DMS 273 treated with DMSO at 0.1 percent for 48 hours (cell line): ENCODE data around the gene ENTPD5.

Source experiments
- DNase-seq: peaks from one replicate; lab custom pipeline; 2025; lab: John Stamatoyannopoulos, UW

ENTPD5 gene, protein sequence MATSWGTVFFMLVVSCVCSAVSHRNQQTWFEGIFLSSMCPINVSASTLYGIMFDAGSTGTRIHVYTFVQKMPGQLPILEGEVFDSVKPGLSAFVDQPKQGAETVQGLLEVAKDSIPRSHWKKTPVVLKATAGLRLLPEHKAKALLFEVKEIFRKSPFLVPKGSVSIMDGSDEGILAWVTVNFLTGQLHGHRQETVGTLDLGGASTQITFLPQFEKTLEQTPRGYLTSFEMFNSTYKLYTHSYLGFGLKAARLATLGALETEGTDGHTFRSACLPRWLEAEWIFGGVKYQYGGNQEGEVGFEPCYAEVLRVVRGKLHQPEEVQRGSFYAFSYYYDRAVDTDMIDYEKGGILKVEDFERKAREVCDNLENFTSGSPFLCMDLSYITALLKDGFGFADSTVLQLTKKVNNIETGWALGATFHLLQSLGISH

DNA sequence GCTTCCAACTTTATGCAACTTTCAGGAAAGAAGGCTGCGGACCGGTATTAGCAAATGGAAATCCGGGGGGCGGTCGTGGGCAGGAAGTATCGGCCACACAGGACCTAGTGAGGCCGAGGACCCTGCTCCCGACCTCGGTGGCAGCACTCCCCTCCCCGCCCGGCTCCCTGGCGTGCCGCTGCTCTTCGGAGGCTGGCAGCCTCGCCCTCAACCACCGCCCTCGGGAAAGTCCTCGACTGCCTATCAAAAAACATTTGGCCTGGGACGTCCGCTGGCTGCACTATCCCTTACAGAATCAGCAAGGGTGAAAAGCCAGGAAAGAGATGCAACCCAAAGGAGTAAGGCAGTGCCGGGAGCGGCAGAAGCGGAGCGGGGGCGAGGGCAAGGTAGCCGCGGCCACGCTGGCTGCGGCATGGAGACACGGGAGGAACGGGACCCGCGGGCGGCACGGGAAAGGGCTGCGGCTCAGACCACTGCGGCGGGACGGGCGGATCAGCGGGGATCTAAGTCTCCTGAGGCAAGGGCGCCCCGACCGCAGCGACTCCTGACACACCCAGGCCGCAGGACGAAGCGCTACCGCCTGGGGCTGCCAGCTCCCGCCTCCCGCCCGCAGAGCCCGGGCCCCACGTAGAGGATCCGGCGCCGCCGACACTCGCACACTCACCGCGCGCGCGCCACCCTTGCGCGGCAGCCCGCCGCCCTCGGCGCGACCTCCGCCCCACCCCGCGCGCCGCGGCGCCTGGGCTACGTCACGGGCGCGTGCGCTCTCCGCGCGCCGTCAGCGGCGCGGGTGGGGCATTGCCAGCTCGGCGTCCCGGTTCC lies at the start of gene ENTPD5, which contains the start of gene BBOF1:
Gene ENTPD5 (minus strand): TSS at position 703 of the 822 bp plus-strand sequence. CDS start 31,186 bp downstream, outside the sequence.
Gene BBOF1 (plus strand): TSS at position 764 of the 822 bp plus-strand sequence. CDS start 130 bp downstream, outside the sequence.
- DNase-seq: peak; percentile 38

DNA sequence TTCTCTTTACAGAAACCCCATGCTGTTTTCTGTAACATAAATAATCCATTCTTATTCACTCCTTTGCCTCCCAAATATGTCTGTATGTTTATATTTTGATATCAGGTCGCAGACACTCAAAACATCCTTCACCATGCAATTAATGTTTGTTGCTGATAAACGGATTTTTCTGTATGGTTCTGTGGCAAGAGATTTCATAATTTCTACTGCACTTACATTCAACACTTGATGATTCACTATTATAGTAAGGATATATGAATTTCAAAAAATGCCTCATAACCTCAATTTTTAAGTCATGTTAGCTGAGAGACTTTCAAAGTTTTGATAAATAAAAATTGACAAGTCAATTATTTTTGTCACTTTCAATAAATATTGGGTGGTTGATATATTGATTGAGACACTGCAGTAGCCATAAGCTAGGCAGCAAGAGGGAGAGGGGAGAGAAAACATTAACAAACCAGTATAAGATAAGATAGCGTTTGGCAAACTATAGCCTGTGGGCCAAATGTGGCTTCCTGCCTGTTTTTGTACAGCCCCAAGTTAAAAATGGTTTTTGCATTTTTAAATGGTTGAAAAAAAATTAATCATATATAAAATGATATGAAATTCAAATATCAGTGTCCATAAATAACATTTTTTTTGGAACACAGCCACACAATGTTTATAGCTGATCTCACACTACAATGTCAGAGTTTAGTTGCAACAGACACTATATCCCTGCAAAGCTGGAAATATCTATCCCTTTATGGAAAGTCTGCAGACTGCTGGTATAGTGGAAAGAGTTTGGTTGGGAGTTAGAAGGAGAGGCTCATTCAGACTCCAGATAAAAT lies 46.9 kb upstream of the ENTPD5 start:
- DNase-seq: no peak

DNA sequence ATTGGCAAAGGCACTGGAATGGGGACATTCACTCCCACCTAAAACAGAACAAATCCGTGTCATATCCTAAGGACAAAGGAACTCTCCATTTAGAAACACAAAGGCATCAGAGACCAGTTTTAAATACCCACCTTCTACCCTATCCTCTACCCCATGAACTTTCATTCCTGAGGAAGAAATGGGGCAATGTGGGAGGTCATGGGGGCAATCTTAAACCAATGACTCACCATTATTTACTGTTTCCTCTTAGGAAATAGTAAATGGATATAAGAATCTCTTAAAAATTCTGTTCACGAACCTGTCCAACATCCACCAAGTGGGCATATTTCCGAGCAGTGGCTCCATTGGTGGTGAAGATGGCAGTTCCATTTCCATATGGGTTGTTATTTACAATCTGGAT lies 45.8 kb upstream of the ENTPD5 start:
- DNase-seq: no peak

DNA sequence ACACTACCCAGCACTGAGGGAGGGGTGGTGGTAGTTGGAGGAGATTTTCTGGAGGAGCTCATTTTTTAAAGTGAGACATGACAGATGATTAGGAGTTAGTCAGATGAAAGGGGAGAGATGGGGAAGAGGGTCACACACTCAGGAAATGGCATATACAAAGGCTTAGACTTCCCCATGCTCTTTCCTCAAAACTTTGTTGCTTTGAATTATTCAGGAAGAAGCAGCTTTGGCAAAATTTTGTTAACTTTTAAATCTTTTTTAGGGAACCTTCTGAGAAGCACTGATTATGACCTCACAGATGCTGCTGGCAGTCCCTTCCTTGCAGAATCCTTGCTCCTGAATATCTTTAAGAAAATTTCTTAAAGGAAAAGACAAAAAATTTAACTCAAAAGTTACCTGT lies 45.3 kb upstream of the ENTPD5 start:
- no peak for DNase-seq

DNA sequence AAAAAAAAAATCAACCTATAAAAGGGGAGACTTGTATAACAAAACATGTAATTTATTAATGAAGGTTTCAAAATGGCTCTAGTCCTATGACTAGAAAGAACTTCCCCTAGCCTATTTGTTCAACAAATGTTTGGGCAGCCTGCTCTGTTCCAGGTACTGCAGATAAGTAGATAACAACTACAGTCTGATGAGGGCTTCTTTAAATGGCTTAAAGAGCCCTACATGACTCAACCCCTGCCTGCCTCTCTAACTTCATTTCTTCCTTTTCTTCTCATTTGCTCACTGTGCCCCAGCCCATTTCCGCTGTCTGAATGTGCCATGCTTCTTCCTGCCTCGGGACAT lies 43.7 kb upstream of the ENTPD5 start:
- no peak for DNase-seq

DNA sequence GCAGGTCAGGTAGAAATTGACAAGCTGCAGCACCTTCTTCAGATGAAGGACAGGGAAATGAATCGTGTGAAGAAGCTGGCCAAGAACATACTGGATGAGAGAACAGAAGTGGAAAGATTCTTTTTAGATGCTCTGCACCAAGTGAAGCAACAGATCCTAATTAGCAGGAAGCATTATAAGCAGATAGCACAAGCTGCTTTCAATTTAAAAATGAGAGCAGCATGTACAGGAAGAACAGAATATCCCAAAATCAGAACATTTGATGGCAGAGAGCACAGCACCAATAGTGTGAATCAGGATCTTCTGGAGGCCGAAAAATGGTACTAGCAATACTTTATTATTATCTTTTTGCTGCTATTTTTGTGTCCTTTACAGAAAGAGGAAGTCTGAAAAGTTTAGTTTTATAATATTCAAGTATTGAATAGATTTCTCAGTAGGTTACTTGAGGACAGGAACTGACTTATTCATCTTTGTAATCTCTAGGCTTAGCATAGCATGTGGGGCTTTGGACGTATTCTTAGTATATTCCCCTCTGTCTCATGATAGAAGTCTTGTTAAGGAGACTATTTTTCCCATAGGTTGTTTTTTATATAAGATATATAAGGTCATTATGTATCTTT lies 30.9 kb upstream of the ENTPD5 start:
- no peak for DNase-seq

DNA sequence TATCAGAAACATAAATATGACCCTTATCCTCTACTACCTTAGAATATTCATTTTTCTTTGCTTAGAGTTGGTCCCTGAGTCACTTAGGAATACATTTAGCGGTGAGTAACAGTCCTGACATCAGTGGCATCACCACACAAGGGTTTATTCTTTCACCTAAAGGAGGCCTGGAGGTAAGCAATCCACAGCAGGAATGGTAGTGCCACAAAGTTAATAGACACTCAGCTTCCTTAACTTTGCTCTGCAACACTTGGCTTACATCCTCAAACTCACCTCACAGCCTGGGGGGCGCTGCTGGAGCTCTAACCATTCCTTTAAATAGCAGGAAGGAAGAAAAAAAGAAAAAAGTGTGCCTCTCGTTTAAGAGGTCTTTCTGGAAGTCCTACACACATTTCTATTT lies 29.2 kb upstream of the ENTPD5 start:
- no peak for DNase-seq

DNA sequence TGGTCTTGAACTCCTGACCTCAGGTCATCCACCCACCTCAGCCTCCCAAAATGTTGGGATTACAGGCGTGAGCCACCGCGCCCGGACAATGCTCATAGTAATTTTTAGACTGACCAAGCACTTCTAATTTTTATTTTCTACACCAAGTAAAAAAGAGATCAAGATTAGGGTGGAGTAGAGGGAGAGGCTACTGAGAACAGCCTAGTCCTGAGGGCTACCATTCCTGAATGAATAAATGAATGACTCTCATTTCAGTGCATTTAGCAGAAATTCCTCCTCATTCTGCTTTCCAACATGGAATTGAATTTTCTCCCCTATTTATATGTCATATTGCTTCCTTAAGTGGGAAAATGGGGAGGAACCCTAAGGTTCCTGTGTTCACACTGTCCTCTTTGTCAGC lies 26.4 kb upstream of the ENTPD5 start:
- no peak for DNase-seq

DNA sequence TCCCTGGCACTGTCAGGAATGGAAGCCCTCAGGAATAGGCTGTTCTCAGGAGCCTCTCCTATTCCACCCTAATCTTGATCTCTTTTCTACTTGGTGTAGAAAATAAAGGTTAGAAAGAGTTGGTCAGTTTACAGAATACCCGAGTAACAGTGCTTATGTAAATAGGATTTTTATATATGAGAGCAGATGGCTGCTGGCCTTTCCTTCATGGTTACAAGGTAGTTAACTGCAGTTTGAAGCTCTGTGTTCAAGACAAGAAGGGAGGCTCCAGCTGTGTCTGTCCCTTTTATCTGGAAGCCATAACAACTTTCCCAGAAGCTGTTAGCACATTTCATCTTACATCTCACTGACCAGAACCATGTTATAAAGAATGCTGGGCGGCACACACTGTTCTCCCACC lies 23.2 kb upstream of the ENTPD5 start:
- DNase-seq: no peak

DNA sequence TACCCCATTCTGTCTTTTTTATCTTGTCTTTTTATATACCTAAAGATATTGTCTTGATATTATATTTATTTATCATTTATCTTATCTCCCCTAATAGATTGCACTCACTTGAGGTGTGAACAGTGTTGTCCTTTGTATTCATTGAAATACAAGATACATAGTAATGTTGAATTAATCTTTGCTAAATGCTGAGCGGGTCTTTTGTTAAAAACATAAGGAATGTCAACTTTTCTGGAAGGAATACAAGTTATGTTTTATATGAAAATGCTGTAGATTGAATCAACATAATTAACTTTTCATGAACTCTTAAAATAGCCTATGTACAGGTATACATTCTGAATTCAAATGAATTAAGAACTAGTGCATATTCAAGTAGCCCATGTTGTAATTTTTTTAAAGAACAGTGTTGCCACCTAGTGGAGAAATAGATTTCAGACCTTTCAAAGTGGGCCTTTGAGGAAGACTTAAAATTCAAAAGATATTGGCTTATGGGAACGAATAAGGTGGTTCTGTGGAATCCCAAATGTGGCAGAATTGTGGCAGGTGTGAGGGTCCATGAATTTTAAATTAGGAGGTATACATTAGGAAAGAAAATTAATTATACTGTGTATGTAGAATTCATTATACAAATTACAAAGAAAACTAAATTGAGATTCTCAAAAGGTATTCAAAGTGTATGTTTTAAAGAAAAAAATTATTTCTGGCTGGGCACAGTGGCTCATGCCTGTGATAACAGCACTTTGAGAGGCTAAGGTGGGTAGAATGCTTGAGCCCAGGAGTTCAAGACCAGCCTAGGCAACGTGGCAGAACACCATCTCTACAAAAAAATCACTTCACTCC lies 19.2 kb upstream of the ENTPD5 start:
- DNase-seq: peak; percentile 32

DNA sequence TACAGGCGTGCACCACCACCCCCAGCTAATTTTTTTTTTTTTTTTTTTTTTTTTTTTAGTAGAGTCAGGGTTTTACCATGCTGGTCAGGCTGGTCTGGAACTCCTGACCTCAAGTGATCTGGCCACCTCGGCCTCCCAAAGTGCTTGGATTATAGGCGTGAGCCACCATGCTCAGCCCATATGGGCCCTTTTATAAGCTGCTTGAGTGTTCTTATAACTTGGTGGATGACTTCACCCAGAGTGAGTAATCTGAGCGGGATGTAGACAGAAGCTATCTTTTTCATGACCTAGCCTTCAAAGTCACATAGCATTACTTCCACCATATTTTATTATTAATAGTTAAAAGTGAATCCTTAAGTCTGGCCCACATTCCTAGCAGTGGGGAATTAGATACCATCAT lies 16.5 kb upstream of the ENTPD5 start:
- DNase-seq: no peak

DNA sequence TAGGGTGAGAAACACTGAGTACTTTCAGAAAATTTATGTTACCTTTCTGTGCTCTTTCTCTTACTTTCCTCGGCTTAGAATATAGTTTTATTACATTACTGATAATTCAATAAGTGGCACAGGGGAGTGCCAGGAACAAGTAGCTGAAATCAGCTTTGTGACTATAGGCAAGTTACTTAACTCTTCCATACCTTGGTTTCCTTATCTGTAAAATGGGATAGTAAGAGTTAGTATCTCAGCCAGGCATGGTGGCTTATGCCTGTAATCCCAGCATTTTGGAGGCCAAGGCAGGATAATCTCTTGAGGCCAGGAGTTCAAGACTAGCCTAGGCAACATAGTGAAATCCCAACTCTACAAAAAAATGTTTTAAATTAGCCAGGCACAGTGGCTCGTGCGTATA lies 15.5 kb upstream of the ENTPD5 start:
- DNase-seq: no peak

DNA sequence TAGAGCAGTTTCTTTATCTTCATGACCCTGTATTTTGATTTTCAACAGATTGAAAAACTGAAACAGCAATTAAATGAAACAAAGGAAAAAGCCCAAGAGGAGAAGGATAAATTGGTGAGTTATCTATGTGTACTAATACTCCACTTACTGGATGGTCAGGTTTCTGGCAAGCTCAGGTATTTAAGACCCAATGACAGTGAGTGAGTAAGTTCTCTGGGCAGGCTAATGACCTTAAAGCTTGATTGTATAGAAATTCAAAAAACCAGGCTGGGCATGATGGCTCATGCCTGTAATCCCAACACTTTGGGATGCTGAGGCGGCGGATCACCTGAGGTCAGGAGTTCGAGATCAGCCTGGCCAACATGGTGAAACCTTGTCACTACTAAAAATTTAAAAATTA lies 10.0 kb upstream of the ENTPD5 start:
- DNase-seq: no peak

DNA sequence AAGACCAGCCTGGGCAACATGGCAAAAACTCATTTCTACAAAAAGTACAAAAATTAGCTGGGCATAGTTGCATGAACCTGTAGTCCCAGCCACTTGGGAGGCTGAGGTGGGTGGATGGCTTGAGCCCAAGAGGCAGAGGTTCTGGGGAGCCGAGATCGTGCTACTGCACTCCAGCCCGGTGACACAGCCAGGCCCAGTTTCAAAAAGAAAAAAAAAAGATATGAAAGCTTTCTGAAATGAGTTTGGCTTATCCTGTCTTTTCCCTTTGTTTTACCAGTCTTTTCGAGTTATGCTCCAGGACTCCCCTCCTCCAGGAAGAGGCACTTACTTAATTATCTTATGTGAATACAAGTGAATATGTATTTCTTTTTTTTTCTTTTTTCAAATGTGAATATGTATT lies 3.3 kb upstream of the ENTPD5 start:
- DNase-seq: no peak

DNA sequence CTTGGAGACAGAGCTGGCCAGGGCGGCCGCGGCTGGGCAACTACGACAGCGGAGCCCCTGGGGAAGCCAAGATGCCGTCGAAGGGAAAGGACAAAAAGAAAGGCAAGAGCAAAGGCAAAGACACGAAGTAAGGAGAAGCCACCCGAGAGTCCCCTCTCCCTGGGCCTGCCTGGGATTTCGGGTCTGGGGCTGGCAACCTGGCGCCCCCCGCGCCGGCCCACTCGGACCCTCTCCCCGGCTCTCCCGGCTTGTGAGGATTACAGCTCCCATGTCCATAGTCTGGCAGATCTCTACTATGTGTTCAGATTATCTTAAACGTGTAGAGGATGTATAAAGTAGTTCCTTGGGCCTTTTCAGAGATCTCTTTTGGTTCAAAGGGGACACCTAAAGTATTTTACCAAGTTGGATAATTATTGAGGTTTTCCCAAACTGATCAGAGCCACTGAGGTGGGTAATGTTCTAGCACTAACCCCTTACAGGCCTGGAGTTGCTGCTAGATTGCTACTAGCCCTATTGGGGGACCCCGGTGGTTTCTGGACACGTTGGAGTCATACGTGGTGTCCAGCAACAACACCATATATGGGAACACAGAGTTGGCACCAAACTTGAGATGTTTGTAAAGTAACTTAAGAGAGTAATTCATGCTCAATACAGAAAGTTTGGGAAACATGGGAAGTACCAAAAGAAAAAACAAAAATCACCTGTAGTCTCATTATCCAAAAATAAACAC lies 485 bp upstream of the ENTPD5 start:
- DNase-seq: no peak

DNA sequence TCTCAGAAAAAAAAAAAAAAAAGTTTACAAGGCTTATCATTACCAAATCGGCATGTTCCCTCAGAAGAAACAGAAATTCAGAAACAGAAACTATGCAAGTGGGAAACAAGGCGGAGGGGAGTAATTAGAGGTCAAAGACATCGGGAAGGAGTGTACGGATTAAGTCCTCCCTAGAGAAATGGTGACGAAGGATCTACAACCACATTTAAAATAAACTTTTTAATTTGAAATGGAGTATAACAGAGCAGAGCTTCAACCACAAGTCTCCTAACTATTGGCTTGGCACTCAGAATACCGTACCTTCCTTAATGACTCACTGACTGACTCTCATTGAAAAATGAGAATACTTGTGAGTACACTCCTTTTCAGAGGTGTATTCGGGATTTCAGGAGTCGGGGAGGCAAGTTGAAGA lies 908 bp downstream of the ENTPD5 start:
- DNase-seq: peak; percentile 23

DNA sequence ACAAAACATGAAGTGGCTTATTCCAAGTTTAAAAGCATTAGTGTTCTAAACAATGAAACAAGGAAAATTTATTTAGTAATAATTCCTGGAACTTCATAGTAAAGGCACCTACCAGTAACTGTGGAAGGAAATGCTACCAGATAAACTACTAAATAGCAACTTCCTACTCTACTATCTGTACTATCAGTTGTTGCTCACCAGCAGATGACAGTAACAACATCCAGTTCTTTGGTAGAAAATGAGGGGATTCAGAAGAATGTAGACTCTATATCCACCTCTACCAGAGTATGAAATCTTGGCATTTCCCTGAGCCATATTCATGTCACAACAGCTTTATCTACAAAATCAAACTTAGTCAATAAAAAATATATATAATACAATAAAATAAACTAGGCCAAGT lies 3.1 kb downstream of the ENTPD5 start:
- no peak for DNase-seq

DNA sequence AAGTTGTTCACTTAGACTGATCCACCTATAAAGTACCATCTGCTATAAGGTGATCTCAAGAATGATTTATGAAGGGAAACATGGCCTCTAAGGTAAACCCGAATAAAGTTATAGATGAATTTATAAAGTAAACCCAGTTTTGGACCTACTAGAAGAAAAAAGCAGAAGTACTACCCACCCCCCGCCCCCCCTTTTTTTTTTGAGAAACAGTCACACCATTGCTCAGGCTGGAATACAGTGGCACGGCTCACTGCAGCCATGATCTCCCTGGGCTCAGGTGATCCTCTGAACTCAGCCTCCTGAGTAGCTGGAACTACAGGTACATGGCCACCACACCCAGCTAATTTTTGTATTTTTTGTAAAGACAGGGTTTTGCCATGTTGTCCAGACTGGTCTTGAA lies 3.9 kb downstream of the ENTPD5 start:
- no peak for DNase-seq

DNA sequence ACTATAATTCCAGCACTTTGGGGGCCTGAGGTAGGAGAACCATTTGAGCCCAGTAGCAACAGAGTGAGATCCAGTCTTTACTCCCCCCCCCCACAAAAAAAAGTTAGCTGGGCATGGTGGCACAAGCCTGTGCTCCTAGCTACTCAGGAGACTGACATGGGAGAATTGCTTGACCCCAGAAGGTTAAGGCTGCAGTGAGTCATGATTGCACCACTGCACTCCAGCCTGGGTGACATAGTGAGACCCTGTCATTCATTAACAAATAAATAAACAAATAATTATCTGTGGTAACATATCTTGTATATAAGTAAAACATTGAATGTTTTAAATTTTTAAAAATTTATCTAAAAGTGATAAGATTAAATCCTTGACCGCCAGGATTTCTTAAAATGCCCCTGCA lies 4.8 kb downstream of the ENTPD5 start:
- DNase-seq: no peak

DNA sequence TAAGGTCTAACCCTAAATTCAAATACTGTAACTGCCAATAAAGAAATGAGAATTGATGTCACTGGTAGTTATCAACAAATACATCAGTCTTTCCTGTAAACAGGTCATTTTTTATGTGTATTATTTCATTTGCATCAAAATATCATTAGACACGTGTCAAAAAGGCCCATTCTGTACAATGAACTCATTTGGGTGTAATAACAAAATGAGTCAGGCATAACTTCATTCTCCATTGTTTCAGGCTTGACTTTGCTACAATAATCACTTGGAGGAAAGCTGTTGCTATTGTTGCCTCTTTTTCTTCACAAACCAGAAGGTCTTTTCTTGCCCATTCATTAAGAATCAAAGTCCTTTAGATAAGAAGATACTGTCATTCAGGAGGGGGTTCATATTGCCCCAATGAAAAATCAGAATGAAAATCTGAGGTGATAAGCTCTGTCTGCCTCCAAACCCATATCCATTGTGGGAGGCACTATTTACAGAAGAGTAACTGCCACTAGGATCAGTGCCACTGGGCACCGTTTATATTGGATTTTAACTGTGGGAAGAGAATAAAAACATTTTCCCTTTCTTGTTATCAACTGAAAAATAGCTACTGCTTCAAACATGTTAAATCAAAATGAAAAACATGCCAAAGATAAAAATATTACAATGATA lies 10.1 kb downstream of the ENTPD5 start:
- DNase-seq: no peak
